Endothelial cell (in vitro differentiated cells): ENCODE measurements around the gene OVOL2. TPM values are rescaled to one million over a fixed set of nuclear protein-coding genes. Genes with fewer than 3 reads are reported as not detected.
A peak's percentile ranks its signal among the peaks of the same experiment; 100 is the strongest.

Source experiments
- DNase-seq: peaks from one replicate; pipeline ENCODE4 v3.0.0; 2021; ENCODE audit warnings: low spot score
- H3K27ac Mint-ChIP-seq: one replicate; pipeline ENCODE4 v1.8.0; 2021; ENCODE audit warnings: mixed read lengths, inconsistent platforms; ENCODE audit not compliant: unreplicated experiment
- H3K27me3 Mint-ChIP-seq: one replicate; pipeline ENCODE4 v1.8.0; 2021; ENCODE audit warnings: mild to moderate bottlenecking, moderate library complexity, mixed read lengths, inconsistent platforms; ENCODE audit not compliant: unreplicated experiment
- H3K36me3 Mint-ChIP-seq: one replicate; pipeline ENCODE4 v1.8.0; 2021; ENCODE audit warnings: mild to moderate bottlenecking, low read depth, mixed read lengths, inconsistent platforms; ENCODE audit not compliant: unreplicated experiment
- H3K4me1 Mint-ChIP-seq: one replicate; pipeline ENCODE4 v1.8.0; 2021; ENCODE audit warnings: mild to moderate bottlenecking, mixed read lengths, inconsistent platforms; ENCODE audit not compliant: unreplicated experiment
- H3K4me3 Mint-ChIP-seq: one replicate; pipeline ENCODE4 v1.8.0; 2021; ENCODE audit warnings: mild to moderate bottlenecking, mixed read lengths, inconsistent platforms; ENCODE audit not compliant: unreplicated experiment
- H3K9me3 Mint-ChIP-seq: one replicate; pipeline ENCODE4 v1.8.0; 2021; ENCODE audit warnings: mixed read lengths, inconsistent platforms; ENCODE audit not compliant: unreplicated experiment
- CTCF ChIP-seq: fragments of 200-600 bp; sonication (generic); IDR thresholded peaks from one replicate; pipeline ENCODE4 v1.5.0; 2021; ENCODE audit warnings: antibody characterized with exemption; ENCODE audit not compliant: unreplicated experiment
- total RNA-seq: library from RNA; stranded (reverse); fragmentation: NEBNext Ultra II Directional; extraction: Animal tissue kit (Norgen Biotek cat#: 25700); gene quantifications from one replicate; pipeline ENCODE4 v1.2.1, GENCODE V29; 2021; ENCODE audit not compliant: unreplicated experiment

Gene OVOL2
- total RNA-seq, 1 donor from 2014 or later, result not detected

- H3K9me3 Mint-ChIP-seq, result no peaks in the 10 kb centered on the region
- no peaks in the 10 kb centered on the region for H3K36me3 Mint-ChIP-seq
- H3K4me1 Mint-ChIP-seq, result no peaks in the 10 kb centered on the region
- TF ChIP-seq CTCF, result no peak
- no peak overlapping the region for H3K4me3 Mint-ChIP-seq
- no peaks in the 10 kb centered on the region for H3K27me3 Mint-ChIP-seq
- no peak for DNase-seq
- no peak overlapping the region for H3K27ac Mint-ChIP-seq
Observed at GRCh38 chr20:18024606-18025127, 33.0 kb downstream of the OVOL2 start.

- Mint-ChIP-seq H3K27ac (no peak overlapping the region), H3K27me3 (no peaks in the 10 kb centered on the region), H3K4me3 (no peak overlapping the region), H3K36me3 (no peaks in the 10 kb centered on the region), H3K9me3 (no peaks in the 10 kb centered on the region), H3K4me1 (no peaks in the 10 kb centered on the region)
- no peak for DNase-seq
- no peak for TF ChIP-seq CTCF
Observed at GRCh38 chr20:18020931-18021330, 36.8 kb downstream of the OVOL2 start.

- no peak overlapping the region for H3K27ac Mint-ChIP-seq
- H3K9me3 Mint-ChIP-seq, result no peaks in the 10 kb centered on the region
- H3K36me3 Mint-ChIP-seq, result no peaks in the 10 kb centered on the region
- H3K4me1 Mint-ChIP-seq, result no peaks in the 10 kb centered on the region
- peak; percentile 27 for DNase-seq
- no peak overlapping the region for H3K4me3 Mint-ChIP-seq
- TF ChIP-seq CTCF, result peak; percentile 21
- H3K27me3 Mint-ChIP-seq, result no peaks in the 10 kb centered on the region
Observed at GRCh38 chr20:18019068-18019467, 38.6 kb downstream of the OVOL2 start.

GRCh38 chr20:18018100-18018499 lies 39.6 kb downstream of the OVOL2 start:
- no peak for TF ChIP-seq CTCF
- DNase-seq, result no peak
- Mint-ChIP-seq H3K4me1 (no peaks in the 10 kb centered on the region), H3K27ac (no peak overlapping the region), H3K27me3 (no peaks in the 10 kb centered on the region), H3K4me3 (no peak overlapping the region), H3K9me3 (no peaks in the 10 kb centered on the region), H3K36me3 (no peaks in the 10 kb centered on the region)

- no peak for TF ChIP-seq CTCF
- H3K4me1 Mint-ChIP-seq, result peaks cover 3% of the 10 kb centered on the region
- H3K36me3 Mint-ChIP-seq, result no peaks in the 10 kb centered on the region
- H3K27ac Mint-ChIP-seq, result no peak overlapping the region
- H3K27me3 Mint-ChIP-seq, result no peaks in the 10 kb centered on the region
- H3K4me3 Mint-ChIP-seq, result no peak overlapping the region
- H3K9me3 Mint-ChIP-seq, result no peaks in the 10 kb centered on the region
- no peak for DNase-seq
Observed at GRCh38 chr20:18016772-18017171, 40.9 kb downstream of the OVOL2 start.
